A673 (cell line): ENCODE results near the gene ANP32B. TPM values are rescaled to one million over a fixed set of nuclear protein-coding genes. Genes with fewer than 3 reads are reported as not detected.

ENCODE experiments used
- BruUV-seq: library from RNA; stranded (reverse); fragments of 400-500 nt; replicated peaks from 2 replicates; lab custom pipeline; 2021; lab: Mats Ljungman, UMichigan
- CTCF ChIA-PET: fragments of 300-600 bp; sonication (Branson Sonifier 250); formaldehyde crosslinking; loops from one replicate; lab custom pipeline; 2022; ENCODE audit warnings: antibody characterized with exemption; lab: Charles Lee
- POLR2A ChIA-PET: fragments of 300-600 bp; sonication (Branson Sonifier 250); formaldehyde crosslinking; loops from one replicate; lab custom pipeline; 2022; ENCODE audit warnings: antibody characterized with exemption; ENCODE audit not compliant: low non-redundant PET; lab: Charles Lee
- DNase-seq: peaks from one replicate; pipeline ENCODE4 v3.0.0-alpha.2; 2015; ENCODE audit warnings: low spot score
- H3K27ac ChIP-seq: fragments of 200-600 bp; sonication (generic); 2 replicates; pipeline ENCODE4 v1.5.1; 2016; ENCODE audit warnings: mixed run types, low read depth, mild to moderate bottlenecking, mixed read lengths, antibody characterized with exemption, low read length; ENCODE audit not compliant: poor library complexity, severe bottlenecking
- H3K27me3 ChIP-seq: fragments of 200-600 bp; sonication (generic); replicated peaks from 2 replicates; pipeline ENCODE4 v1.6.1; 2017; ENCODE audit warnings: mixed run types, low read depth, mild to moderate bottlenecking, mixed read lengths, antibody characterized with exemption, low read length; ENCODE audit not compliant: insufficient read depth, poor library complexity
- H3K36me3 ChIP-seq: fragments of 200-600 bp; sonication (generic); 2 replicates; pipeline ENCODE4 v1.6.1; 2016; ENCODE audit warnings: mixed run types, mild to moderate bottlenecking, mixed read lengths, antibody characterized with exemption, low read length; ENCODE audit not compliant: insufficient read depth, poor library complexity, severe bottlenecking
- H3K4me1 ChIP-seq: fragments of 200-600 bp; sonication (generic); 2 replicates; pipeline ENCODE4 v1.6.1; 2017; ENCODE audit warnings: mixed run types, mild to moderate bottlenecking, mixed read lengths, antibody characterized with exemption, low read length; ENCODE audit not compliant: insufficient read depth, poor library complexity, severe bottlenecking
- H3K4me3 ChIP-seq: fragments of 200-600 bp; sonication (generic); 2 replicates; pipeline ENCODE4 v1.5.1; 2016; ENCODE audit warnings: low read depth, mixed run types, mild to moderate bottlenecking, mixed read lengths, low read length; ENCODE audit not compliant: poor library complexity, severe bottlenecking
- H3K9me3 ChIP-seq: fragments of 200-600 bp; sonication (generic); 2 replicates; pipeline ENCODE4 v1.6.1; 2016; ENCODE audit warnings: mixed run types, low read depth, mild to moderate bottlenecking, mixed read lengths, antibody characterized with exemption, low read length; ENCODE audit not compliant: poor library complexity, severe bottlenecking
- EZH2 ChIP-seq: fragments of 200-600 bp; sonication (generic); IDR thresholded peaks from 2 replicates; pipeline ENCODE4 v1.6.1; 2017; ENCODE audit warnings: borderline replicate concordance, low read depth, mild to moderate bottlenecking, mixed read lengths, antibody characterized with exemption, low read length; ENCODE audit not compliant: poor library complexity, severe bottlenecking
- intact Hi-C: fragments of 100-400 bp; cut with micrococcal nuclease; formaldehyde crosslinking; loops from one replicate; pipeline ENCODE4 v1.10.0; 2022; ENCODE audit not compliant: unreplicated experiment
- total RNA-seq: library from RNA; stranded (reverse); gene quantifications from 2 replicates; pipeline ENCODE4 v1.2.3, GENCODE V29; 2021
- TF ChIP-seq, protein P1 (sequence below): fragments of 300-800, 200-600 bp; sonication (generic); conservative IDR thresholded peaks from 2 replicates; pipeline ENCODE4 v1.5.1; 2017; ENCODE audit warnings: low read depth, mild to moderate bottlenecking, antibody characterized with exemption, low read length, moderate library complexity, mixed read lengths

Gene ANP32B
- total RNA-seq, 1 experiment from 2014 or later = 237 TPM

DNA sequence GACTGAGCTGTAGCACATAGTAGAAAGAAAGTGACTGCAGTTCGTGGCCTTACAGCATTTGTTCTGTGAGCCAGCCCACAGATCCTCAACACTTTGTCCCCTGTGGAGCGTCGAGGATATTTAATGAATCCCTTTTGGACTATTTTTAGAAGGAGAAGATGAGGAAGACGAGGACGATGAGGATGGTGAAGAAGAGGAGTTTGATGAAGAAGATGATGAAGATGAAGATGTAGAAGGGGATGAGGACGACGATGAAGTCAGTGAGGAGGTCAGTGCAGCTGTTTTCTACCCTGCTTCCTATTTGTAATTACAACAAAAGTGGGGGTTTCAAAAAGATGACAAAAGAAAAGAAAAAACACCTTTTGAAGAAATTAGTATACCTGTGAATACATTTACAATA is 28.0 kb downstream of the ANP32B start:
- Histone ChIP-seq H3K27ac (no peak overlapping the region), H3K27me3 (no peaks in the 10 kb centered on the region), H3K36me3 (peaks cover 97% of the 10 kb centered on the region), H3K4me1 (no peaks in the 10 kb centered on the region), H3K9me3 (no peaks in the 10 kb centered on the region), H3K4me3 (no peak overlapping the region)
- POLR2A ChIA-PET = no interaction called here
- no peak for DNase-seq
- intact Hi-C loops = no loop called here
- BruUV-seq = no TSS peak
- CTCF ChIA-PET = no interaction called here
- no peak for TF ChIP-seq EZH2
- TF ChIP-seq, protein P1, sequence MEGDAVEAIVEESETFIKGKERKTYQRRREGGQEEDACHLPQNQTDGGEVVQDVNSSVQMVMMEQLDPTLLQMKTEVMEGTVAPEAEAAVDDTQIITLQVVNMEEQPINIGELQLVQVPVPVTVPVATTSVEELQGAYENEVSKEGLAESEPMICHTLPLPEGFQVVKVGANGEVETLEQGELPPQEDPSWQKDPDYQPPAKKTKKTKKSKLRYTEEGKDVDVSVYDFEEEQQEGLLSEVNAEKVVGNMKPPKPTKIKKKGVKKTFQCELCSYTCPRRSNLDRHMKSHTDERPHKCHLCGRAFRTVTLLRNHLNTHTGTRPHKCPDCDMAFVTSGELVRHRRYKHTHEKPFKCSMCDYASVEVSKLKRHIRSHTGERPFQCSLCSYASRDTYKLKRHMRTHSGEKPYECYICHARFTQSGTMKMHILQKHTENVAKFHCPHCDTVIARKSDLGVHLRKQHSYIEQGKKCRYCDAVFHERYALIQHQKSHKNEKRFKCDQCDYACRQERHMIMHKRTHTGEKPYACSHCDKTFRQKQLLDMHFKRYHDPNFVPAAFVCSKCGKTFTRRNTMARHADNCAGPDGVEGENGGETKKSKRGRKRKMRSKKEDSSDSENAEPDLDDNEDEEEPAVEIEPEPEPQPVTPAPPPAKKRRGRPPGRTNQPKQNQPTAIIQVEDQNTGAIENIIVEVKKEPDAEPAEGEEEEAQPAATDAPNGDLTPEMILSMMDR = no peak

DNA sequence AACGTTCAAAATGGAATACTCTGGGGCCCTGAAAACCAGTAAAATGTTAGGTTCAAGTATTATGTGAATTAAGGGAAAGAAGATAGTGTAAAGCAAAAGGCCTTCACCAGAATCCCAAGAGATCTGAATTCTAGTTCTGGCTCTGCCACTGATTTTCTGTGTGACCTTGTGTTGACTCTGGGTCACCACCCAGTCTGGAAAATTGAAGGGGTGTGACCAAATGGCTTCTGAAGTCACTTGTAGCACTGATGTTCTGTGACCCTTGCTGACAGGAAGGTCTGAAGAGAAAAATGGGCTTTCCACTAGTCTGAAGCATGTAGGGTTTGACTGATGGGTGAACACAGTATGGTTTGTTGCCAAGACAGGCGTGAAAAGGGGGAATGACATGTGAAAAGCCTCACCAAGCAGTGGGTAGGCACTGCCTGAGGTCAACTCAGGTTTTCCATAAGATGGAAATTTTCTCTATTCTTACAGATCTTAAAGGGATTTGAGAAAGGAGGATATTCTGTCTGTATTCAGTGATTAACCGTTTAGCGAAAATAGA is 33.1 kb downstream of the ANP32B start:
- no peak overlapping the region for H3K4me3 ChIP-seq
- CTCF ChIA-PET = no interaction called here
- BruUV-seq = no TSS peak
- TF ChIP-seq EZH2 = no peak
- TF ChIP-seq, protein P1 = no peak
- intact Hi-C loops = no loop called here
- DNase-seq = no peak
- H3K36me3 ChIP-seq = peaks cover 84% of the 10 kb centered on the region
- no peaks in the 10 kb centered on the region for H3K27me3 ChIP-seq
- POLR2A ChIA-PET = interaction anchor here (0.6 kb wide), 1 partner anchor 1901 kb away, joined by 19 read pairs; no protein-coding TSS in a partner anchor
- H3K9me3 ChIP-seq = no peaks in the 10 kb centered on the region
- H3K4me1 ChIP-seq = no peaks in the 10 kb centered on the region
- no peak overlapping the region for H3K27ac ChIP-seq

DNA sequence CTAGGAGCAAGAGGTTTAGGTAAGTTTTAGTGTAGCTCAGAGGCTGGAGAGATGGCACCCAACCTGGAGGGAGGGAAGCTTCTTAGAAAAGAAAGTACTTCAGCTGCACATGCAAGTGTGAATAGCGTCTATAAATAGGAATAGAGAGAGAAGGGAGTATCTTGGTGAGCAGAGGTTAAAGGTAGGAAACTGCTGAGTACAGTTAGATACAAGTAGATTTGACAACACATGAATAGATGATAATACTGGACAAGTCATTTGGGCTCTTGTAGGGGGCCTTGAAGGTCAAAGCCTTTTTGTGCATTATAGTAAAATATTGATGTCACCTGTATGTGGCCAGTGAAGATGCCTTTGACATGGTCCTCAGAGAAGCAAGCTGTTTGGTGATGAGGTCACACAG is 34.2 kb downstream of the ANP32B start:
- BruUV-seq = no TSS peak
- intact Hi-C loops = no loop called here
- no peak overlapping the region for H3K4me3 ChIP-seq
- H3K27ac ChIP-seq = no peak overlapping the region
- ChIA-PET CTCF (interaction anchor here (0.6 kb wide), 1 partner anchor 294 kb away, joined by 3 read pairs; no protein-coding TSS in a partner anchor), POLR2A (no interaction called here)
- DNase-seq = no peak
- no peaks in the 10 kb centered on the region for H3K4me1 ChIP-seq
- H3K36me3 ChIP-seq = peaks cover 73% of the 10 kb centered on the region
- TF ChIP-seq EZH2 = no peak
- TF ChIP-seq, protein P1 = no peak
- H3K9me3 ChIP-seq = no peaks in the 10 kb centered on the region
- H3K27me3 ChIP-seq = no peaks in the 10 kb centered on the region
